Adrenal gland (tissue), 5 donors: ENCODE data around the gene LRRN2.

Source experiments
- CTCF ChIP-seq, 6 experiments: fragments of 450-650 bp in 4 of 6; fragments of 200-600 bp in 2 of 6; sonication (generic) in 1 of 6; IDR thresholded peaks; 1 replicate in 5 of 6; 2 replicates in 1 of 6; pipeline versions ENCODE4 v1.5.1 to v1.8.0; 2016 to 2021; ENCODE audit warnings: antibody characterized with exemption in 6 of 6, mild to moderate bottlenecking in 2 of 6, moderate library complexity in 1 of 6
- POLR2A ChIP-seq, 2 donors: fragments of 450-650 bp; IDR thresholded peaks; one replicate each; pipeline ENCODE4 v1.6.1; 2017; ENCODE audit warnings: antibody characterized with exemption in 2 of 2, mild to moderate bottlenecking in 2 of 2, moderate library complexity in 1 of 2
- donor health status: DM: no; HTN: no; CAD: no.

- TF ChIP-seq CTCF (IDR thresholded peaks at IDR 0.05) (no peak), POLR2A (IDR thresholded peaks at IDR 0.05) (no peak)
Measured at GRCh38 chr1:204599596-204599995, 85.9 kb downstream of the LRRN2 start.
